DND-41 (cell line): ENCODE measurements around the gene SERPINA4.

Experiments used
- ATAC-seq: fragments of 200-7000 bp; cut with Tn5 transposase; 3 replicates; pipeline ENCODE4 v1.9.1; 2021; ENCODE audit warnings: low read depth; ENCODE audit not compliant: insufficient read depth
- DNase-seq: peaks from one replicate; pipeline ENCODE4 v3.0.0-alpha.2; 2020
- H2AFZ ChIP-seq: 2 replicates; pipeline ENCODE4 v1.6.0; 2012; ENCODE audit warnings: low read depth, low read length
- H3K27ac ChIP-seq: 2 replicates; pipeline ENCODE4 v1.5.1; 2012; ENCODE audit warnings: low read length, inconsistent platforms
- H3K27me3 ChIP-seq: fragments of 200-600 bp; sonication (generic); 2 replicates; pipeline ENCODE4 v1.6.0; 2012; ENCODE audit warnings: low read length, mild to moderate bottlenecking, inconsistent platforms; ENCODE audit not compliant: insufficient read depth, poor library complexity
- H3K36me3 ChIP-seq: 2 replicates; pipeline ENCODE4 v1.5.1; 2012; ENCODE audit warnings: low read length, inconsistent platforms; ENCODE audit not compliant: insufficient read depth
- H3K4me1 ChIP-seq: 2 replicates; pipeline ENCODE4 v1.5.1; 2012; ENCODE audit warnings: mild to moderate bottlenecking, low read length; ENCODE audit not compliant: insufficient read depth
- H3K4me2 ChIP-seq: 2 replicates; pipeline ENCODE4 v1.6.0; 2012; ENCODE audit warnings: mild to moderate bottlenecking, moderate library complexity, low read length, inconsistent platforms; ENCODE audit not compliant: insufficient read depth
- H3K4me3 ChIP-seq, 2 experiments: fragments of 200-600 bp in 1 of 2; shearing (Covaris generic) in 1 of 2; 2 replicates each; pipeline ENCODE4 v1.5.1; 2012 to 2016; ENCODE audit warnings: inconsistent platforms in 2 of 2, low read length in 2 of 2, mild to moderate bottlenecking in 2 of 2, low read depth in 1 of 2, moderate library complexity in 1 of 2
- H3K79me2 ChIP-seq: 2 replicates; pipeline ENCODE4 v1.6.0; 2012; ENCODE audit warnings: low read length, inconsistent platforms; ENCODE audit not compliant: insufficient read depth
- H3K9ac ChIP-seq: 2 replicates; pipeline ENCODE4 v1.6.0; 2012; ENCODE audit warnings: low read depth, mild to moderate bottlenecking, inconsistent platforms, low read length, moderate library complexity
- H3K9me3 ChIP-seq: 2 replicates; pipeline ENCODE4 v1.5.1; 2012; ENCODE audit warnings: low read length, moderate library complexity, mild to moderate bottlenecking, inconsistent platforms; ENCODE audit not compliant: insufficient read depth, severe bottlenecking
- H4K20me1 ChIP-seq: 2 replicates; pipeline ENCODE4 v1.6.0; 2012; ENCODE audit warnings: low read length; ENCODE audit not compliant: insufficient read depth
- CTCF ChIP-seq: IDR thresholded peaks from 2 replicates; pipeline ENCODE4 v1.5.1; 2012; ENCODE audit warnings: borderline replicate concordance, low read length, moderate library complexity, mild to moderate bottlenecking; ENCODE audit not compliant: poor library complexity, severe bottlenecking; ENCODE audit errors: extremely low read depth
- EZH2 ChIP-seq: IDR thresholded peaks from 3 replicates; pipeline ENCODE4 v1.6.1; 2012; ENCODE audit warnings: borderline replicate concordance, low read depth, mild to moderate bottlenecking, moderate library complexity, low read length, inconsistent platforms; ENCODE audit not compliant: severe bottlenecking

SERPINA4 gene

GRCh38 chr14:94542811-94543440 is 18.3 kb upstream of the SERPINA4 start:
- Histone ChIP-seq H2AFZ (no peak overlapping the region), H3K36me3 (no peaks in the 10 kb centered on the region), H3K27me3 (no peaks in the 10 kb centered on the region), H3K27ac (no peak overlapping the region), H4K20me1 (no peaks in the 10 kb centered on the region), H3K79me2 (no peaks in the 10 kb centered on the region), H3K9me3 (no peaks in the 10 kb centered on the region), H3K4me3 (no peak overlapping the region), H3K9ac (no peak overlapping the region), H3K4me2 (no peak overlapping the region), H3K4me1 (no peaks in the 10 kb centered on the region)
- ATAC-seq = no peak
- no peak for TF ChIP-seq CTCF
- no peak for TF ChIP-seq EZH2
- no peak for DNase-seq

GRCh38 chr14:94543449-94544124 is 17.7 kb upstream of the SERPINA4 start:
- Histone ChIP-seq H3K27ac (no peak overlapping the region), H3K4me1 (no peaks in the 10 kb centered on the region), H3K27me3 (no peaks in the 10 kb centered on the region), H3K9ac (no peak overlapping the region), H3K9me3 (no peaks in the 10 kb centered on the region), H4K20me1 (no peaks in the 10 kb centered on the region), H3K79me2 (no peaks in the 10 kb centered on the region), H2AFZ (no peak overlapping the region), H3K36me3 (no peaks in the 10 kb centered on the region), H3K4me2 (no peak overlapping the region), H3K4me3 (no peak overlapping the region)
- no peak for TF ChIP-seq EZH2
- no peak for TF ChIP-seq CTCF
- ATAC-seq (no peak), DNase-seq (no peak)

- Histone ChIP-seq H3K27me3 (no peaks in the 10 kb centered on the region), H4K20me1 (no peaks in the 10 kb centered on the region), H3K9me3 (no peaks in the 10 kb centered on the region), H3K4me3 (no peak overlapping the region), H3K36me3 (no peaks in the 10 kb centered on the region), H3K79me2 (no peaks in the 10 kb centered on the region), H3K27ac (no peak overlapping the region), H3K4me2 (no peak overlapping the region), H3K4me1 (no peaks in the 10 kb centered on the region), H2AFZ (no peak overlapping the region), H3K9ac (no peak overlapping the region)
- DNase-seq = no peak
- ATAC-seq = no peak
- TF ChIP-seq EZH2 = no peak
- TF ChIP-seq CTCF = no peak
Measured at GRCh38 chr14:94544726-94545125, 16.5 kb upstream of the SERPINA4 start.
